MM.1S (cell line): ENCODE data around the gene ERAL1.

ENCODE experiments used
- CTCF ChIP-seq: fragments of 300-600 bp; sonication (generic); IDR thresholded peaks from 2 replicates; pipeline ENCODE4 v1.5.1; 2016; ENCODE audit warnings: antibody characterized with exemption, low read length, mixed read lengths
- EZH2 ChIP-seq: fragments of 300-600 bp; sonication (generic); optimal IDR thresholded peaks from 2 replicates; pipeline ENCODE3; 2017; ENCODE audit warnings: low read depth, mild to moderate bottlenecking, antibody characterized with exemption, low read length, mixed read lengths
- EZH2phosphoT487 ChIP-seq: fragments of 300-600 bp; sonication (generic); IDR thresholded peaks from 2 replicates; pipeline ENCODE4 v1.6.1; 2018; ENCODE audit warnings: antibody characterized with exemption, low read length

GRCh38 chr17:28863953-28864352 lies 9.1 kb downstream of the ERAL1 start:
- TF ChIP-seq CTCF (no peak), EZH2 (no peak), EZH2phosphoT487 (no peak)
